Prostate gland (tissue), 2 donors: Measurements from ENCODE around the gene CDK16.

ENCODE experiments used
- POLR2AphosphoS5 ChIP-seq: sonication (generic); formaldehyde crosslinking; IDR thresholded peaks from one replicate; pipeline ENCODE4 v1.6.1; 2017; ENCODE audit warnings: antibody characterized with exemption
- TF ChIP-seq, protein P1 (sequence below), 4 experiments: fragments of 200-600 bp in 2 of 4; fragments of 450-650 bp in 2 of 4; sonication (generic) in 2 of 4; IDR thresholded peaks; 1 replicate in 3 of 4; 2 replicates in 1 of 4; pipeline ENCODE4 v1.5.1; 2016 to 2019; ENCODE audit warnings: antibody characterized with exemption in 4 of 4, mild to moderate bottlenecking in 2 of 4, moderate library complexity in 2 of 4

DNA sequence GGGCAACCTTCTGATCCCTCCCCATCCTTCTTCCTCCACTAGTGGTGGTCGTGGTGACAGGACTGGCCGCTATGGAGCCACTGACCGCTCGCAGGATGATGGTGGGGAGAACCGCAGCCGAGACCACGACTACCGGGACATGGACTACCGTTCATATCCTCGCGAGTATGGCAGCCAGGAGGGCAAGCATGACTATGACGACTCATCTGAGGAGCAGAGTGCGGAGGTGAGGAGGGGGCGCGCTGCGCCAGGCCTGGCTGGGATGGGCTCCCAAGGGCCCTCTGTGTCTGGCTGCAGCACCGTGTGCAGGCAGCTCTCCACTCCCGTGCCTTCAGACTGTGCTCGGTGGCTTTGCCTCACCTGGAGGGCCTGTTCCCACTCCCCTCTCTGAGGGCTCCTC lies 49.2 kb upstream of the CDK16 start:
- TF ChIP-seq POLR2AphosphoS5: no peak
- TF ChIP-seq, protein P1, sequence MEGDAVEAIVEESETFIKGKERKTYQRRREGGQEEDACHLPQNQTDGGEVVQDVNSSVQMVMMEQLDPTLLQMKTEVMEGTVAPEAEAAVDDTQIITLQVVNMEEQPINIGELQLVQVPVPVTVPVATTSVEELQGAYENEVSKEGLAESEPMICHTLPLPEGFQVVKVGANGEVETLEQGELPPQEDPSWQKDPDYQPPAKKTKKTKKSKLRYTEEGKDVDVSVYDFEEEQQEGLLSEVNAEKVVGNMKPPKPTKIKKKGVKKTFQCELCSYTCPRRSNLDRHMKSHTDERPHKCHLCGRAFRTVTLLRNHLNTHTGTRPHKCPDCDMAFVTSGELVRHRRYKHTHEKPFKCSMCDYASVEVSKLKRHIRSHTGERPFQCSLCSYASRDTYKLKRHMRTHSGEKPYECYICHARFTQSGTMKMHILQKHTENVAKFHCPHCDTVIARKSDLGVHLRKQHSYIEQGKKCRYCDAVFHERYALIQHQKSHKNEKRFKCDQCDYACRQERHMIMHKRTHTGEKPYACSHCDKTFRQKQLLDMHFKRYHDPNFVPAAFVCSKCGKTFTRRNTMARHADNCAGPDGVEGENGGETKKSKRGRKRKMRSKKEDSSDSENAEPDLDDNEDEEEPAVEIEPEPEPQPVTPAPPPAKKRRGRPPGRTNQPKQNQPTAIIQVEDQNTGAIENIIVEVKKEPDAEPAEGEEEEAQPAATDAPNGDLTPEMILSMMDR (IDR thresholded peaks at IDR 0.05): no peak
